ENCODE measurements around the gene GATA2.

- TF ChIP-seq CTCF (IDR thresholded peaks at IDR 0.05) (no peak), SIN3A (IDR thresholded peaks at IDR 0.05; ENCODE audit: borderline replicate concordance, insufficient read depth, low read depth, low read length) (no peak), POLR2AphosphoS5 (IDR thresholded peaks at IDR 0.05; ENCODE audit: low read depth, low read length) (no peak), REST (IDR thresholded peaks at IDR 0.05; ENCODE audit: insufficient read depth in 1 of 2, low read depth in 2 of 2, low read length in 1 of 2) (no peak), TCF7L2 (IDR thresholded peaks at IDR 0.05; ENCODE audit: low read depth, low read length) (no peak)
These were observed 49.2 kb downstream of the GATA2 start for GRCh38 chr3:128443771-128444170.

Data from Panc1 (cell line).